Nephron progenitor cell (in vitro differentiated cells): Measurements from ENCODE around the gene IL21R.
A peak's percentile ranks its signal among the peaks of the same experiment; 100 is the strongest.

Source experiments
- DNase-seq: peaks from one replicate; pipeline ENCODE4 v3.0.0; 2021
- H3K27ac Mint-ChIP-seq: 2 replicates; pipeline ENCODE4 v1.8.0; 2021; ENCODE audit warnings: mild to moderate bottlenecking, moderate library complexity, mixed read lengths
- H3K27me3 Mint-ChIP-seq: 2 replicates; pipeline ENCODE4 v1.8.0; 2021; ENCODE audit warnings: mild to moderate bottlenecking, low read depth, mixed read lengths; ENCODE audit not compliant: poor library complexity
- H3K36me3 Mint-ChIP-seq: 2 replicates; pipeline ENCODE4 v1.8.0; 2021; ENCODE audit warnings: low read depth, mixed read lengths
- H3K4me1 Mint-ChIP-seq: 2 replicates; pipeline ENCODE4 v1.8.0; 2021; ENCODE audit warnings: mixed read lengths
- H3K4me3 Mint-ChIP-seq: 2 replicates; pipeline ENCODE4 v1.8.0; 2021; ENCODE audit warnings: mild to moderate bottlenecking, moderate library complexity, mixed read lengths
- H3K9me3 Mint-ChIP-seq: 2 replicates; pipeline ENCODE4 v1.8.0; 2021; ENCODE audit warnings: mild to moderate bottlenecking, moderate library complexity, mixed read lengths
- TF ChIP-seq, protein P1 (sequence below): fragments of 200-600 bp; sonication (generic); IDR thresholded peaks from 2 replicates; pipeline ENCODE4 v1.5.0; 2021; ENCODE audit warnings: antibody characterized with exemption

Gene IL21R

DNA sequence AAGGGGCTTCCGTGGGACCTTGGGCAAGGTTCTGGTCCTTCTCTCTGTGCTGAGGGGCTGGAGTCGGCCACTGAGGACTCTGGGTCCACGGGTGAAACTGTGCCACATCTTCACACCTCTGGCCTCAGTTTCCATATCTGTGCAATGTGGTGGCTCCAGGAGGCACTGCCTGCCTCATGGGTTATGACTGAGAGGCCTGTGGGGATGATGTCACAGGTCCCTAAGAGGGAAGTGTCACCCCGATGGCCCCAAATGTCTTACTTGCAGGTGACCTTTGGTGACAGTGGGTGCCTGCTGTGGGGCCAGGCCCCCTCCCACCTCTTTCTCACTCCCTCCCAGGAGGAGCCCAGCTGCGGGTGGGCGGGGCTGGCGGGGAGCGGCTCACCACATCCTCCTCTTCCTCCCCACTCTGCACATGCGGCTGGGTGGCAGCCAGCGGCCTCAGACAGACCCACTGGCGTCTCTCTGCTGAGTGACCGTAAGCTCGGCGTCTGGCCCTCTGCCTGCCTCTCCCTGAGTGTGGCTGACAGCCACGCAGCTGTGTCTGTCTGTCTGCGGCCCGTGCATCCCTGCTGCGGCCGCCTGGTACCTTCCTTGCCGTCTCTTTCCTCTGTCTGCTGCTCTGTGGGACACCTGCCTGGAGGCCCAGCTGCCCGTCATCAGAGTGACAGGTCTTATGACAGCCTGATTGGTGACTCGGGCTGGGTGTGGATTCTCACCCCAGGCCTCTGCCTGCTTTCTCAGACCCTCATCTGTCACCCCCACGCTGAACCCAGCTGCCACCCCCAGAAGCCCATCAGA, at the start of gene IL21R:
IL21R (plus strand) TSS at position 407 of the 801 bp plus-strand sequence. CDS start 27,898 bp downstream, outside the sequence.
- TF ChIP-seq, protein P1, sequence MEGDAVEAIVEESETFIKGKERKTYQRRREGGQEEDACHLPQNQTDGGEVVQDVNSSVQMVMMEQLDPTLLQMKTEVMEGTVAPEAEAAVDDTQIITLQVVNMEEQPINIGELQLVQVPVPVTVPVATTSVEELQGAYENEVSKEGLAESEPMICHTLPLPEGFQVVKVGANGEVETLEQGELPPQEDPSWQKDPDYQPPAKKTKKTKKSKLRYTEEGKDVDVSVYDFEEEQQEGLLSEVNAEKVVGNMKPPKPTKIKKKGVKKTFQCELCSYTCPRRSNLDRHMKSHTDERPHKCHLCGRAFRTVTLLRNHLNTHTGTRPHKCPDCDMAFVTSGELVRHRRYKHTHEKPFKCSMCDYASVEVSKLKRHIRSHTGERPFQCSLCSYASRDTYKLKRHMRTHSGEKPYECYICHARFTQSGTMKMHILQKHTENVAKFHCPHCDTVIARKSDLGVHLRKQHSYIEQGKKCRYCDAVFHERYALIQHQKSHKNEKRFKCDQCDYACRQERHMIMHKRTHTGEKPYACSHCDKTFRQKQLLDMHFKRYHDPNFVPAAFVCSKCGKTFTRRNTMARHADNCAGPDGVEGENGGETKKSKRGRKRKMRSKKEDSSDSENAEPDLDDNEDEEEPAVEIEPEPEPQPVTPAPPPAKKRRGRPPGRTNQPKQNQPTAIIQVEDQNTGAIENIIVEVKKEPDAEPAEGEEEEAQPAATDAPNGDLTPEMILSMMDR: no peak
- DNase-seq: peak; percentile 11
- Mint-ChIP-seq H3K36me3 (no peaks in the 10 kb centered on the region), H3K4me3 (no peak within 1 kb of the TSS), H3K4me1 (peaks cover 7% of the 10 kb centered on the region), H3K27ac (peak within 1 kb of the TSS; percentile 51), H3K27me3 (peaks cover 19% of the 10 kb centered on the region), H3K9me3 (peaks cover 4% of the 10 kb centered on the region)

DNA sequence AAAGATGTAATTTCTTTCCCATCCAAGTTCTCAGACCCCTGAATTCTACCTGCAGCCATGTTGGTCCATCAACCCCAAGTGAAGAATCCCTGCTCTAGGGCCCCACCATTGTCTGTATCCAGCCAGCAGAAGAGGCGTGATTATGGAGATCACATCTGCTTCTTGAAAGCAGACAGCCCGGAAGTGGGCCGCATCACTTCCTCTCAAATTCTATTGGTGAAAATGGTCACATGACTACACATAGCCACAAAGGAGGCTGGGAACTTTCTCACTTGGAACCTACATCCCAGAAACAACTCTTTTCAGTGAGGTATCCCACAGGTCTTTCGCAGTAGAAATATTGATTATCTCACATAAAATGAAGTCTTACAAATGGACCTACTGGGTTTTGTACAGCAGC, 48.1 kb upstream of the IL21R start:
- TF ChIP-seq, protein P1: no peak
- H3K4me3 Mint-ChIP-seq: no peak overlapping the region
- H3K27me3 Mint-ChIP-seq: no peaks in the 10 kb centered on the region
- no peaks in the 10 kb centered on the region for H3K9me3 Mint-ChIP-seq
- DNase-seq: no peak
- H3K27ac Mint-ChIP-seq: no peak overlapping the region
- peaks cover 46% of the 10 kb centered on the region for H3K36me3 Mint-ChIP-seq
- H3K4me1 Mint-ChIP-seq: peaks cover 8% of the 10 kb centered on the region

DNA sequence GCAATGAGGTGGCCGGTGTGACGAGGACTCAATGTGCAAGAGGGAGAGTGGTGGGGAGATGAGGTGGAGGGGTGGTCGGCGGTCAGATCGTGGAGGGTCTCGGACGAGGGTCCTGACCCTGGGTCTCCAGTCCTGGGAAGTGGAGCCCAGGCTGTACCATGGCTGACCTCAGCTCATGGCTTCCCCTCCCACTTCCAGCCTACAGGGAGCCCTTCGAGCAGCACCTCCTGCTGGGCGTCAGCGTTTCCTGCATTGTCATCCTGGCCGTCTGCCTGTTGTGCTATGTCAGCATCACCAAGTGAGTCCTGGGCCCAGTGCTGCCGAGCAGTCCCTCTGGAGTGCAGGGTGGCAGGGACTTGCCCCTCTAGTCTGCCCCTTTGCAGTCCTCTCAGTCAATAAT, 46.4 kb upstream of the IL21R start:
- H3K36me3 Mint-ChIP-seq: peaks cover 49% of the 10 kb centered on the region
- peak; percentile 14 for DNase-seq
- no peaks in the 10 kb centered on the region for H3K9me3 Mint-ChIP-seq
- TF ChIP-seq, protein P1: no peak
- H3K4me3 Mint-ChIP-seq: no peak overlapping the region
- H3K27ac Mint-ChIP-seq: peak overlapping the region; percentile 36
- no peaks in the 10 kb centered on the region for H3K4me1 Mint-ChIP-seq
- H3K27me3 Mint-ChIP-seq: no peaks in the 10 kb centered on the region

DNA sequence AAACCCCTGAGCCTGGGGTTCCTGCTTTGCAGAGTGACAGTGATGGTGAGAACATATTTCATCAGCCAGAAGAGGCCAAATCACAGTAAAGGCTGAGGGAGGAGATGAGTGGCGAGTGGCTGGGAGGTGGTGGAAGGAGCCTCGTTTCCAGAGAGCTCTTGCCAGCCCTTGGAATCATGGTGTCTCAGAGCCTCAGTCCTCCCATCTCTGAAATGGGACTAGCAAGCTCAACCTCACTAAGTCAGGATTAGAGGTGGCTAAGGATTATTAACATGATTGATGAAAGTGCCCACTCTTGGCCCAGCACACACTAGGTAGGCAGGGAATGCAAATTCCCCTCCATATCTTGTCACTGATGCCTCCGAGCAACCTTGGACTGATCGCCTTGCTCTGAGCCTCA, 45.2 kb upstream of the IL21R start:
- no peak overlapping the region for H3K27ac Mint-ChIP-seq
- no peak for DNase-seq
- no peaks in the 10 kb centered on the region for H3K9me3 Mint-ChIP-seq
- H3K27me3 Mint-ChIP-seq: no peaks in the 10 kb centered on the region
- H3K4me3 Mint-ChIP-seq: no peak overlapping the region
- TF ChIP-seq, protein P1: no peak
- peaks cover 38% of the 10 kb centered on the region for H3K36me3 Mint-ChIP-seq
- H3K4me1 Mint-ChIP-seq: no peaks in the 10 kb centered on the region

DNA sequence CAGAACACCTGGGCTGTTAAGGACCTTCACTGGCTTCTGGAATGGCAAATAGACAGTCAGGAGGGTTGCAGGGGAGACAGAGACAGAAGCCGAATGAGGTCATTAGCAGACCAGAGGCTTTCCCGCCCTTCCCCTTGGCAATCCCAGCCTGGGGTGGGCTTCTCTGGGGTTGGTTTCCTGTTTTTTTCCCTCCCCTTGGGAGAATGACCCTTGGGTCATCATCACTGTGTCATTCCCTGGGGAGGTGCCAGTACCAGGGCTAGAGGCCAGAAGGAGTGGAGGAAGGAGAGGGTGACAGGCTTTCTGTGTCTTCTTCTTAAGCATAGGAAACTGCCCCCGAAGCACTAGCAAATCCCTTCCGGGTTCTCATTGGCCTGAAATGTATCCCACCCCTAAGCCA, 42.9 kb upstream of the IL21R start:
- peaks cover 26% of the 10 kb centered on the region for H3K36me3 Mint-ChIP-seq
- H3K4me1 Mint-ChIP-seq: no peaks in the 10 kb centered on the region
- TF ChIP-seq, protein P1: no peak
- H3K27ac Mint-ChIP-seq: no peak overlapping the region
- no peak overlapping the region for H3K4me3 Mint-ChIP-seq
- no peaks in the 10 kb centered on the region for H3K27me3 Mint-ChIP-seq
- H3K9me3 Mint-ChIP-seq: no peaks in the 10 kb centered on the region
- DNase-seq: no peak

DNA sequence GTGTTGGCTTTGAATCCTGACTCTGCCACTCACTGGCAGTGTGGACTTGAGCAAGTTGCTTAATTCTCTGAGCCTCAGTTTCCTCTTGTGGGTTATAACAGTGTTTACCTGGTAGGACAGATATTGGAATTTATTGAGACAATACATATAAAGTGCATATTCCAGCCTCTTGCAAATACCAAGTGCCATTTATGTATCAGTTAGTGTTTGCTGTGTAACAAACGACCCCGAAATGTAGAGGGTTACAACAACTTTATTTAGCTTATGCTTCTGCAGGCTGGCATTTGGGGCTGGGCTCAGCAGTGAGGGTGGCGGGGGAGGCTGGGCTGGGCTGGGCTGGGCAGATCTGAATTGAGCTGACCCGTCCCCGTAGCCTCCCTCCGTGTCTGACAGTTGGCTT, 42.4 kb upstream of the IL21R start:
- H3K4me1 Mint-ChIP-seq: no peaks in the 10 kb centered on the region
- peaks cover 21% of the 10 kb centered on the region for H3K36me3 Mint-ChIP-seq
- H3K27me3 Mint-ChIP-seq: no peaks in the 10 kb centered on the region
- no peak overlapping the region for H3K27ac Mint-ChIP-seq
- TF ChIP-seq, protein P1: no peak
- H3K9me3 Mint-ChIP-seq: no peaks in the 10 kb centered on the region
- H3K4me3 Mint-ChIP-seq: no peak overlapping the region
- no peak for DNase-seq
